OCI-LY7 (cell line): ENCODE results near the gene TPD52L1.

ENCODE experiments used
- CTCF ChIP-seq: fragments of 200-600 bp; sonication (generic); conservative IDR thresholded peaks from 2 replicates; pipeline ENCODE4 v1.5.1; 2014; ENCODE audit warnings: mild to moderate bottlenecking, antibody characterized with exemption, low read length, moderate library complexity, mixed read lengths
- EZH2phosphoT487 ChIP-seq: fragments of 200-600 bp; sonication (generic); IDR thresholded peaks from 2 replicates; pipeline ENCODE4 v1.6.1; 2018; ENCODE audit warnings: low read depth, borderline replicate concordance, mild to moderate bottlenecking, mixed run types, antibody characterized with exemption, low read length, moderate library complexity, mixed read lengths

GRCh38 chr6:125155344-125155743 lies 1.8 kb downstream of the TPD52L1 start:
- no peak for TF ChIP-seq CTCF
- no peak for TF ChIP-seq EZH2phosphoT487
